Stimulated activated CD4-positive, alpha-beta T cell treated with anti-CD3 and anti-CD28 coated beads, Interleukin-12 subunit alpha, Interleukin-12 subunit beta, amount 100 ng/mL, for 24 hours (primary cell): ENCODE results near the gene RELN.
"Not testable (repeated sequence)": the region's sequence is repeated elsewhere in the genome, so short reads cannot be mapped to it uniquely, and the experiment has no call there.

Source experiments
- DNase-seq, 2 experiments: peaks; one replicate each; pipeline ENCODE4 v3.0.0-alpha.2; 2020; ENCODE audit warnings: low read depth in 2 of 2

The RELN gene

DNA sequence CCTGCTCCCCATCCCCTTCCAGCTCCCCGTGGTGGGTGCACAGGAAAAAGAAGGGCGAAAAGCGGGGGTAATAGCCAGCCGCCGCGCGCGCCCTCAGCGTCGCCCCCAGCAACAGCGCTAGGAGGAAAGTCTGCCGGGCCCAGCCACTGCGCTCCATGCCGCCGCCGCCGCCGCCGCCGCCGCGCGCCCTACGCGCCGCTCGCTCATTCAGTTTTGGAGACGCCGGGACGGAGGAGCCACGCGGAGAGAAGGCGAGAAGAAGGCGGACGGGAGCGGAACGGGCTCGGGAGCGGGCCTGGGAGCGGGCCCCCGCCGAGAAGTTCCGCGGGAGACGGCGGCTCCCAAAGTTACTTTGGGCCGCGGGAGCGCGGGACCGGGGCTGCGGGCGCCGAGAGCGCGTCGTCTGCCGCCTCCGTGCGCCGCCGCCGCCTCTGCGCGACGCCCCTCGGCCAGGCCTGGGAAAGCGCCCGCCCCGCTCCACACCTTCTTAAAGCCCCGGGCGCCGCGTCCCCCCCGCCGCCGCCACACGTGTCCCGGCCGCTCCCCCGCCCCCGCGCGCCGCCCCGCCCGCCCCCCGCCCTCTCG is at the start of gene RELN:
Gene RELN, minus strand, starts transcription at position 459 of the 585 bp plus-strand sequence. Its CDS starts 302 bp downstream, at position 157.
- DNase-seq, result no peak

DNA sequence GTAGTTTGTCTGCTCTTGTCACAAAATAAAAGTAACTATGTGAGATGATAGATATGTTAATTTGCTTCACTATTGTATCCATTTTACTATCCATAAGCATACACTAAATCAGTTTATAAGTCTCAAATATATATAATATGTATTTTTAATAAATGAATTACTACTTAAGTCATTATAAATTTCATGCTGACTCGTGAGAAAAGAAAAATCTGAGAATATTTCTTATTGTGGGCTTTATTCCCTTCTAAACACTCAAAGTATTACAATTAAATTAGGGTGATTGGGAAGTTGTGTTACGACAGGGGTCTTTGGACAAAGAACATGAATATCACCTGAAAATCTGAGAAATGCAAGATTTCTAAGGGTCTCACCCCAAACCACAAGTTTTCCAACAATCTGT is 48.7 kb upstream of the RELN start:
- DNase-seq, result no peak

DNA sequence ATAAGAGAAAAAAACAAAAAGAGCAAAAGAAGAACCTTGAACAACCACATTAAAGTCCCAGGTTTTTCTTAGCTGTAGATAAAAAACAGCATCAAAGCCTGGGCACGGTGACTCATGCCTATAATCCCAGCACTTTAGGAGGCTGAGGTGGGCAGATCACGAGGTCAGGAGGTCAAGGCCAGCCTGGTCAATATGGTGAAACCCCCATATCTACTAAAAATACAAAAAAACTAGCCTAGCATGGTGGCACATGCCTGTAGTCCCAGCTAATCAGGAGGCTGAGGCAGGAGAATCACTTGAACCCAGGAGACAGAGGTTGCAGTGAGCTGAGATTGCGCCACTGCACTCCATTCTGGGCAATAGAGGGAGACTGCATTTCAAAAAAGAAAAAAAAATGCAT is 47.4 kb upstream of the RELN start:
- DNase-seq, result not testable (repeated sequence)

DNA sequence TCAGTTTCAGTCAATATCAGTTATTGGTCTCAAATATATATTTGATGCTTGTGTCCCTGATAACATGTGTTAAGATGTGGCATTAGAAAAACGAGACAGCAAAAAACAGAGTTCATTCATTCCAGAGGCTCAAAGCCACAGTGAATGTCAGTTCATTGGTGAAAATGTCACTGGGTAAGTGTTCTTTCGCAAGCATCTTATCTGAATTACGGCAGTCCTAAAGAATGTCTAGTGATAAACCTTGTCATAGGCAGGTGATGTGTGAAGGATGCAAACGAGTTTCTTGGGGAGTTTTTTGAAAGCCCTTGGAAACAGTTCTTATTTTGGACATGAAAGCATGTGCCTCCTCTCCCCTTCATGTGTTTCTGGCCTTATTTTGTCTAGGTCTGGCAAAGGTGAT is 45.9 kb upstream of the RELN start:
- DNase-seq, result no peak

DNA sequence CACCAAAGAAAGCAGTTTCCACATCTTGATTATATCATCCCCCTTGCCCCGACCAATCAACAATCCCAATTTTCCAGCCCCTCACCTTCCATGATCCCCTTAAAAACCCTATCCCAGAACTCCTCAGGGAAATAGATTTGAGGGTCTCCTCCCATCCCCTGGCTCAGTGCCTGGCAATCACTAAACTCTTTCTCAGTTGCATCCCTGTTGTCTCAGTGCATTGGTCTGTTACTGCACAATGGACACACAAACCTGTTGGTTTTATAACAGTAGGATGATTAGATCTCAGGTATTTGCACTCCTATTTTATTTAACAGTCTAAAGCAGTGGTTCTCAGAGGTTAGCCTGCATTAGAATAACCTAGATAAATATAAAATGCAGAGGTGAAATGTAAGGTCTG is 45.2 kb upstream of the RELN start:
- no peak for DNase-seq

DNA sequence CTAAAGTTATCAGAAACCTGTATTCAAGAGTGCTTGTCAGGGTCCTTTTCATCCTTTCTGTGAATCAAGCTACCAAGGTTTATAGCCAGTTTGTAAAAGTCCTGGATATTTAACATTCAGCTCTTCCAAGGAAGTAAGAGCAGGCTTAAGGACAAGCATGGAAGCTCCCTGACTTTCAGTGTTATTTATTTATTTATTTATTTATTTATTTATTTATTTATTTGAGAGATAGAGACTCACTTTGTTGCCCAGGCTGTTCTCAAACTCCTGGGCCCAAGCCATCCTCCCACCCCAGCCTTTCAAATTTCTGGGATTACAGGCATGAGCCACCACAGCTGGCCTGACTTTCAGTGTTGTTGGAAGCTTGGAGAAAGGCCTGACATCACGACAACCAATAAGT is 44.4 kb upstream of the RELN start:
- no peak for DNase-seq

DNA sequence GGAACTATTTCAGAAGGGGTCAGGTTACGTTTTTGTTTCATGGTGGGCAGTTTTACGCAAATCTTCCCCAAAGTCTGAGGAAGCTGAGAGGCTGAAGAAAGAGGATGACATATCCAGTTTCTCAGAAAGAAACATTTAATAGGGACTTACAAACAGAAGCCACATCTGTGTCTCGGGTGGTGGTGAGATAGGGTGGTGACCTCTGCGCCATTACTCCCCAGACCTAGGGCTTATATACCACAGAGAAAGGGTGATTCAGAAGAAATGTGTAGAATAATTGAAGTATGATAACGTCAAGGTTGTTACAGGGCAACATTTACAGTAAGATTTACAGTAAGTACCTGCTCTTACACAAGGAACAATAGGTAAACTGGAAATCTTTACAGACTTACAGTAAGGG is 43.0 kb upstream of the RELN start:
- DNase-seq, result no peak

DNA sequence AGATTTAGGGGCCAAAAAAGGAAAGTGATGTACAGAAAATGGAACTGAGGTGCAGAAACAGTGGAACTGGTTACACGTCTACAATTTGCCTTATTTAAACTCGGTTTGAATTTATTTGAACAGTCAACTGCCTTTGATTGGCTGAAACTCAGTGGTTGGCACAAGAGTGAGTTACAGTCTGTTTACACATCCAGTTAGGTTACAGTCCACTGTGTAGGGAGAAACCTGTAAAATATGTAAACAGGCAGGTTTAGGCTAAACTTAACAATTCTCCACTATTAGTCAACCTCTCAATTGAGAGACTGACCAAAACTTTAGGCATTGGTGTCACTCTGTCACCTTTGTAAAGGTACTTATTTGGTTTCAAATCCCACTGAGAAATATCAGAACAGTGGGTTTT is 40.3 kb upstream of the RELN start:
- DNase-seq, result no peak

DNA sequence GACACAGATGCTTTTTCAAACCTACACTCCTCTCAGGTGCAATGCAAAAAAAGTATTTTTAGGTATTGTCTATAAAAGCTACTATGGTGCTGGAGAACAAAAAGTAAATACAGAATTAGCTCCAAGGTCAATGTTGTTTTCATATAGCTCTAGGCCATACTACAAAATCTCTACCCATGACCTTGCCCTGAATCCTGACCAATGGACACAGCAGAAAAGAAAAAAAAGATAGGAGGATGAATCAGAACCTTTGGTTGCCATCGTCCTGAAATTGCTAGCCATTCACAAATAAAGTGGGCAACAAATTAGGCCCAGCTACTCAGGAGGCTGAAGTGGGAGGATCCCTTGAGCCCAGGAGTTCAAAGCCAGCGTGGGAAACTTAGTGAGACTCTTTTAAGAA is 35.2 kb upstream of the RELN start:
- DNase-seq, result no peak

DNA sequence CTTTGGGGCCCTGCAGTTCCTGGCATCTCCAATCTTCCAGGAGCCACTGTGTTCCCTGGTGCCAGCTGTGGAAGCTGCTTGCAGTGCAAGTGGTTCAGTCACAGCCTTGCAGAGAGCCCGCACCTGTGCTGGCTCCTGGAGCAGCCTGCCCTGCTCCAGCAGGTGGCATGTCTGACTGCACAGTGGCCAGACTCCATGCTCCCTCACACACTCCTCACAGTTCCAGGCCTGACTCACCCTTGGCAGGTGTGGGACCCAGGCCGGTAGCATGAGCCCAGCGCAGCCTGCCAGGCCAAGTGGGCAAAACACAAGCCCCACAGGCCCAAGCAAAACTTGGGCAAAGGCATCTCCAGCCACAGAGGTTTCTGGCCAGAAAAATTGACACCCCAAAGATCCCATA is 33.6 kb upstream of the RELN start:
- DNase-seq, result no peak

DNA sequence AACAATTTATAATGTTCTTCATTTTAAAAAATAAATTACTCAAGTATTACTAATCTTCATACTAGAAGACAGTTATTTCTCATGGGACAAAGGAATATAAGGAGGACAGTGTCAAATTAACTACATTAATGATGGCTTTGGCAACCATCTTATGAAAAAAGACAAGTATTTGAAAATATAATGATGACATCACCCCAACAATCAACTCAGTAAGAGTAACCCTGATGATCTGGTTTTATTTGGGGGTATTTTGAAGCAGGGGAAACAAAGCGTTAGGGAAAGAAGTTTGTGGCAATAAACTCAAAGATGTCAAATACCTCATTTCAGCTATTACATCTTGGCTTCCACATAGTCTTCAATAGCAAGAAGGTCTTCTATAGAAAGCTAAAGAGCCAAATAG is 29.0 kb upstream of the RELN start:
- DNase-seq, result no peak

DNA sequence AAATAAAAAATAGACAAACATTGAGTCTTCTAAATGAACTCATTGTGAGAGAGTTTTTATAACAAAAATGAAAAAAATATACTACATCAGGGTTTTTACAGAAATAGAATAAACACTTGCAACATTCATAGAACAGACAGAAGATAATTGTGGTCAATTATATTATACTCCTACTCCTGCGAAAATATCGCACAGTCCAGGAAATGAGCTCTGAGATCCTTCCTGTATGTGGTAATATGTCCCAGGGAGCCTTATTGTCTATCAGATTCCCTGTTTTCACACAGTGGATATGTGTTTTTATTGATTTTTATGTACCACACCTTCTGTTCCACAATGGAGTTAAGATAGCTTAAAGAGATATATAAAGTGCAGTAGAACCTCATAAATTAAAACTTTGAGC is 27.5 kb upstream of the RELN start:
- no peak for DNase-seq

DNA sequence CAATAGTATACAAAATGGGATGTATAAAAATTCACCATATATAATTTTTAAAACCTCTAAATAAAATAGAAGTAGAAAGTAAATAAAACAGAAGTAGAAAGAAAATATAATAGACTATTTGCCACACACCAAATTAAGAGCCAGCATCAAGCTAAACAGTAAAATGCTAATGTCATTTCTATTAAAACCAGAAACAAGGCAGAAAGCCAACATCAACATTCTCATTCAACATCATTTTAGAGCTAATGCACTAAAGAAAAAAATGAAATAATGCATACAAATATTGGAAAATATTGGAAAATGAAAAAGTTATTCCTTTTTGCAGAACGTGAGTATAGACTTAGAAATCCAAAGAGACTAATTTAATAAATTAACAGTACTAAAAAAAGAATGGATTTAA is 23.4 kb upstream of the RELN start:
- no peak for DNase-seq

DNA sequence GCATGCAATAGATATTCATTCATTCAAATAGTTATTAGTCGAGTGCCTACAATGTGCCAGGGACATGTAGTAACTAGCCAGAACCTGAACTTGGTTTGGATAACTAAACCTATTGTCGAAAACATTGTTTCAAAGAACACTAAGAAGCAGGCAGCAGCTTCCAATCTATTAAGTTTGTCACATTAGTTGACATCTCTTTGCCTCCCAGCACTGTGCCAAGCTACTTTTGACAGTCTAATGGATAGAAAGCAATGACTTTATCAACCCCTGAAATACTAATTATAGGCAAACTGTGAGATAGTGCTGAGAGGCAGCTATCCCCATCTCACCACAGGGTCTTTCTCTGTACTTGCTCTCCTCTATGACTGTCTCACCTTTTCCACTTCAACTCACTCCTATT is 22.4 kb upstream of the RELN start:
- DNase-seq, result no peak

DNA sequence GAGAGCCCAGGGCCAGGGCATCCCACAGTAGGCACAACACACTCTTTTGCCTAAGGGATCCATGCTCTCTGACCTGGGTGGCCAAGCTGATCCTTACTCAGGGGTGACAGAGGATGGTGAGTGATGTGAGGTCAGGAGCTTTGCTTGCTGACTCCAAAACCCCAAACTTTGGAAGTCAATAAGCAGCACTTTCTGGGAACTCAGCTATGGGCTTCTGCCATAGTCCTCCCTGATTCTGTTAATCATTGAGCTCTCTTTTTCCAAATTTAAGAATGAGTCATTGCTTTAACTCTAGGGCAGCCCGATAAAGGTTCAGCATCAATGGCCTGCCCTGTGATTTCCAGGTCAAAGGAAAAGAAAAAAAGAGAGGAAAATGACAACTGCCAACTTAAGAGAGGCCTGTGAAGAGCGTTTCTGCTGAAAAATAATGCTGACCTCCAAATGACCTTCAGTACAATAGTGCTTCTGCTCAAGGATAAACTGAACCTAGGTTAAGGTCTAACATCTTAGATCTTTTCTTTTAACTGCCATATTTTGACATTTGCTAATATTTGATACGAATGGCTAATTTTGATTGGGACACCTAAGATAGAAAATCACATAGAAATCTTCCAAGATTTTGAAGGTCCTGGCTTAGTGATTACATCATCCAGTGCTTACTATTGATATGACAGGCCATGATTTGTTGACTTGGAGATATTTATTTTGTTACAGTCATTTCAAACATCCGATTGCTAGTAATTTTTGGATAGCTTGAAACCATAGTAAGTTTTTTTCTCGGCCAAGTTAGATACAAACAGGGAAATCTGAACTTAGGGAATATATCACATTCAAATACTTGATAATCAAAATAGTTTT is 20.8 kb upstream of the RELN start:
- no peak for DNase-seq

DNA sequence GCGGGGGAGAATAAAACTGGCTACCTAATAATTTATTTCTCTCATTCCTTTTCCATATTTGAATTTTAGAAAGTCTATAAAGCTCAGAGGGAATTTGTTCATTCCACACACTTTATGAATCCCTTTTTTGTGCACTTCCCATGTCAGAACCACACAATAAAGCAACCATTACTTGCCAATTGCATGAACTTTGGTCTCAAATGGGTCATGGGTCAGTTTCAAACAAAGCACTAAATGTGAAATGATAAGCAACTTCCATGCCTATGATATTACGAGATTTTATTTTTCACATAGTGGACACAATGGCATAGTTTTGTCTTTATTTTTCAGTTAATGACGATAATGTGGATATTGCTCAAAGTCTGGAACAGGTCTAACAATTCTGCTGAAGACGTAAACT is 18.6 kb upstream of the RELN start:
- no peak for DNase-seq

DNA sequence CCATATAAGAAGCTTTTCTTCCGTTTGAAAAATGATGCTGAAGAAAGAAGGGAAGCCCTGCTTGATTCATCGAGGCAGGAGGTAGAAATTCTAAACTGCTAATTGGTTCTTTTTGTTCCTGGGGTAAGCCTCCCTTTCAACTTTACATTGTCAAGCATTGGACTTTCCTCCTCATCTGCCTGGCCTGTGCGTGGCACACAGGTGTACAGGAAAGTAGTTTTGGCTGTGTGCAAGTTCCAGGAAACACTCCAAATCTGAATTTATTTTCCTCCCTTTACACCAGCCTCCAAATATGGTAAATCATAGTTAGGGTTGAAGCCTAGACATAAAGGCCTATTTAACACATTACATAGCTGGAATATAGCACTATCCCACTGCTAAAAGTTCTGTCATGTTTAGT is 18.2 kb upstream of the RELN start:
- no peak for DNase-seq

DNA sequence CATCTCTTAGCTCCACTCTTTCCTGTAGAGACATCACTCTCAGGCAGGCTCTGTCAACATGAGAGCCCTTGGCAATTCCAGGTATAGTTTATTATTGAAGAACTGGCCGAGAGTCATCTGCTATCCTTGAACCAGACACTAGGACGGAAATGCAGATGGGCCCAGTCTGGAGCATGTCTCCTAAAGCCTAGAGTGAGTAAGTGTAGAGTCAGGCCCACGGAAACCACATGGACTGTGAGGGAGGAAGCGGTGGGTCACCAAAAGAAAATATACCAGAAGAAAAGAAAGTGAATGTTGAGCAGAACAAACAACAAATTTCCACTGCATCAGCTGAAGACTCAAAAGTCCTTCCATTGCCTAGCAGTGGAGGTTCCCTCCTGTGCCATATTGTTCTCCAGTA is 15.7 kb upstream of the RELN start:
- DNase-seq, result no peak

DNA sequence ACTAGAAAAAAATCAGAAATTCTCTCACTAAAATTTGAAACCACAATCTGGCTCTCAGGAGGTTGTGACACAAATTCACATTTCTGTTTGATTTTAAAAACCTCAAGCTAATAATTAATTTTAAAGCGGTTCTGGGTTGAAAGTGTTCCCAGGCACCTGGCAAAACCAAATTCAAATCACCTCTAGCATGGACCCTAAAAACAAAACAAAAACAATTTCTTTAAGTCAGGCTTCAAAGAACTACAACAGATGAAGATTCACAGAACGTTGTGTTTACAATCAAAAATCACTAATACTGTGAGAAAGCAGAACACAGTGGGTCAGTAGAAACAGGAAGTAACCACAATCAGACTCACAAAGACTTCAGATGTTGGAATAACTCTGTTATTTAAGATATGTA is 7.2 kb upstream of the RELN start:
- DNase-seq, result no peak

DNA sequence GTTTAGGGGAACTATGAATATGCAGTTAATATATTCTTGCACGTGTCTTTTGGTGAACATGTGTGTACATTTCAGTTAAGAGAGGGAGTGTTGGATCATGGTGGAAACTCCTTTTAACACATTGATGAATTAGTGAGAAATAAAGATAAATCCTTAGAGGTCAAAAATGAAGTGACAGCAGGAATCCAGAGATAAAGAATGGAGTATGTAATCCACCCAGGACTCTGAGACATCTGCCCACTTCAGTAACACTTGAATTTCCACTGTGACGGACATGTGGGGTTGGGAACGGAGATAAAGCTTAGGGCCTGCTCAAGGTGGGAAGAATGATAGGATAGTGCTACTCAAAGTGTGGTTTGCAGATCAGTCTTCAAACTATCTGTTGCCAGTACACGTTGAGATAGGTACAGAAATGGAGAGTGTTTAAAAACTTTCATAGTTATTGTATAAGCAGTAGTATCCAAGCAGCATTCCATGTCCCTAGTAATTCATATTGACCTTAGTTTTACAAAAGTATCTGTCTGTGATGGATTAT is 6.6 kb upstream of the RELN start:
- no peak for DNase-seq

DNA sequence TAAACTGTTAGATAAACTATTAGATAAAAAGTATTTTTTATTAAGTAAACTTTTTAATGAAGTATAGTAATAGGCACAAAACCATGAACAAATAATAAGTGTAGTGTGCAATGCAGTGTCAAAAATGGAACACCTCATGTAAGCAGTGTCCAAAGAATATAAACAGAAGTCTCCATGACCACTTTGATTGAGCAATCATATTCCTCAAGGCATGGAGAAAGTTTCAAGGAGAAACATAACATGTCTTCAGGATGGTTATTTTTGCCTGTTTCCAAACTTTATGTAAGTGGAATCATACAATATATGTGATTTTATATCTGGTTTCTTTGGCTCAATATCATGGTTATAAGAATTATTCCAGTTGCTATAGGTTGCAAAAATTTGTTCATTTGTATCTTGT is 6.1 kb upstream of the RELN start:
- no peak for DNase-seq

DNA sequence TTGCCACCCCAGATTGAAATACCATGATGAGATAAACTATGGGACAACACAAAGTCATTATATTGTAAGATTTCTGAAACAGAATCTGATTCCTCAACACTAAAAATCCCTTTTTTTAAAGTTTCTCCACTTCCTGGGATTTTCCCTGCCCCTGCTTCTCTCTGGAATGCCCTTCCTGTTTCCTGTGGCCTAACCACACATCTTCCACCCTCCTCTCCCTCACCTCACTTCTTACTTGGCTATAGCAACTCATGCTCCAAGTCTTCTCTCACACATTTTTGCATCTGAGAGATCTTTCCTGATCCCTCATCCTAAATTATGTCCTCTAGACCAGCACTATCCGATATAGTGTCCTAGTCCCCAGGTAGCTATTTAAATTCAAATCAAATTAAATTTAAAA is 4.1 kb upstream of the RELN start:
- no peak for DNase-seq

DNA sequence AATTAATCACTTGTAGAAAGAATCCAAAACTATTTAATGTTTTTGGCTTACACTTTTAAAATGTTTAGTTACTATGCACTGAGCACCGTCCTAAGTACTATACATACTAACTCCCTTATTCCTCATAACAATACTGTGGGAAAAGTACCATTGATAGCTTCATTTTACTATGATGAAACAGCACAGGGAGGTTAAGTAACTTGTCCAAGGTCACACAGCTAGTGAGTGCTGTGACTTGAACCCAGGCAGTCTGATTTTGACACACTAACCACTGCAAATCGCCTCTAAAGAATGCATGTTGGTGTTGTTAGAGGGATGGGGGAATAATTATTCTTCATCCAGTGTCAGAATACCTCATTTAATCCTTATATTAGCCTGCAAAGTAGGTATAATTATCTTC is 1.9 kb upstream of the RELN start:
- DNase-seq, result no peak

DNA sequence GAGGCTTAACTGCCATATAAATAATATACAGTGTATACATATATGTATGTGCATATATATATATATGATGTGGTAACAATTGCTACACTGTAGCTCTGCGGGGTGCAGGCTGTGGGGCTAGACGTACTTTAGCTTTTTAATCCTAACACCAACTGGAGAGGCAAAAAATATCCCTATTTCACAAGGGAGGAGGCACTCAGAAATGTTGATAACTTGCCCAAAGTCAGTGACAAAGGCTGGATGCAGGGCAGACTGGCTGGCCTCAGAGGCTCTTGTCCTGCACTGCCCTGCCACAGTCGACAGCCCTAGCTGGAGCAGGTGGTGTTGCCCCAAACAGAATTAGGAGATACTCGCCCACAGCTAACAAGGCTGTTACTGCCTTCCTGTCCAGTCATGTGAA is 1.5 kb upstream of the RELN start:
- no peak for DNase-seq
